Osteoblast (primary cell): ENCODE results near the gene GP1BA. TPM values are rescaled to one million over a fixed set of nuclear protein-coding genes. Genes with fewer than 3 reads are reported as not detected.

Experiments
- DNase-seq: peaks from one replicate; pipeline ENCODE4 v3.0.0; 2011; ENCODE audit warnings: low spot score, mixed read lengths; ENCODE audit not compliant: insufficient read length; ENCODE audit errors: missing footprints
- H2AFZ ChIP-seq: 2 replicates; pipeline ENCODE4 v1.6.0; 2011; ENCODE audit warnings: mild to moderate bottlenecking, low read length
- H3K27ac ChIP-seq: 2 replicates; pipeline ENCODE4 v1.5.1; 2011; ENCODE audit warnings: mild to moderate bottlenecking, low read depth, low read length, moderate library complexity
- H3K27me3 ChIP-seq: 2 replicates; pipeline ENCODE4 v1.6.0; 2012; ENCODE audit warnings: mild to moderate bottlenecking, control low read depth, inconsistent platforms, low read length, moderate library complexity; ENCODE audit not compliant: insufficient read depth
- H3K36me3 ChIP-seq: 2 replicates; pipeline ENCODE4 v1.5.1; 2011; ENCODE audit warnings: mild to moderate bottlenecking, low read length, control low read depth, moderate library complexity; ENCODE audit not compliant: insufficient read depth
- H3K4me1 ChIP-seq: 2 replicates; pipeline ENCODE4 v1.5.1; 2011; ENCODE audit warnings: mild to moderate bottlenecking, low read length, control low read depth, moderate library complexity; ENCODE audit not compliant: insufficient read depth
- H3K4me2 ChIP-seq: 2 replicates; pipeline ENCODE4 v1.6.0; 2011; ENCODE audit warnings: mild to moderate bottlenecking, low read length; ENCODE audit not compliant: insufficient read depth
- H3K4me3 ChIP-seq: fragments of 200-600 bp; sonication (generic); 3 replicates; pipeline ENCODE4 v1.5.1; 2012; ENCODE audit warnings: mild to moderate bottlenecking, low read length, inconsistent platforms; ENCODE audit not compliant: insufficient read depth
- H3K79me2 ChIP-seq: 2 replicates; pipeline ENCODE4 v1.6.0; 2012; ENCODE audit warnings: mild to moderate bottlenecking, low read length, control low read depth, inconsistent platforms; ENCODE audit not compliant: insufficient read depth
- H3K9me3 ChIP-seq: 2 replicates; pipeline ENCODE4 v1.5.1; 2011; ENCODE audit warnings: low read depth, low read length, control low read depth
- H4K20me1 ChIP-seq: 2 replicates; pipeline ENCODE4 v1.6.0; 2012; ENCODE audit warnings: mild to moderate bottlenecking, low read length, control low read depth; ENCODE audit not compliant: insufficient read depth
- CTCF ChIP-seq: IDR thresholded peaks from 2 replicates; pipeline ENCODE4 v1.5.1; 2011; ENCODE audit warnings: mild to moderate bottlenecking, low read depth, low read length, moderate library complexity; ENCODE audit errors: extremely low read depth
- total RNA-seq: library from RNA; depleted of rRNA; stranded (reverse); fragments of >200 nt; gene quantifications from 2 replicates; pipeline ENCODE4 v1.2.3, GENCODE V29; 2012

Gene GP1BA
- not detected in 2 replicates for total RNA-seq

DNA sequence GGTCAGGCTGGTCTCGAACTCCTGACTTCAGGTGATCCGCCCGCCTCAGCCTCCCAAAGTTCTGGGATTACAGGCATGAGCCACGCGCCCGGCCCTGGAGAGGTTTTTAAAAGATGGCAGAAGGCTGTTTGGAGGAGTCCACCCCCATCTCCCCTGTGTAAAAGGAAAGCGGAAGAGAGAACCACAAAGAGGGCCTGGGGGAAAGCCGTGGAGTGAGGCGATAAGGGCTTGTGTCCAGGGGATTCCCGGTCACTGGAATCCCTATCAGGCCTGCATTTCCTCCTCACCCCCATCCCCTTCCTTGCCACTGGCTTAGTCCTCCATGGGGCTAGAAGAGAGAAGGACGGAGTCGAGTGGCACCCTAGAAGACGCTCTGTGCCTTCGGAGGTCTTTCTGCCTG, at the start of gene GP1BA:
TSS of gene GP1BA (plus strand) at position 315 of the 400 bp plus-strand sequence. CDS start 328 bp downstream, outside the sequence.
- no peak within 1 kb of the TSS for H2AFZ ChIP-seq
- TF ChIP-seq CTCF = no peak
- H3K36me3 ChIP-seq = peaks cover 11% of the 10 kb centered on the region
- DNase-seq = peak; percentile 44
- peaks cover 12% of the 10 kb centered on the region for H3K4me1 ChIP-seq
- no peak within 1 kb of the TSS for H3K4me3 ChIP-seq
- H3K4me2 ChIP-seq = no peak within 1 kb of the TSS
- no peak within 1 kb of the TSS for H3K27ac ChIP-seq
- no peaks in the 10 kb centered on the region for H3K9me3 ChIP-seq
- H4K20me1 ChIP-seq = no peaks in the 10 kb centered on the region
- no peaks in the 10 kb centered on the region for H3K27me3 ChIP-seq
- peaks cover 3% of the 10 kb centered on the region for H3K79me2 ChIP-seq

- no peak for TF ChIP-seq CTCF
- Histone ChIP-seq H2AFZ (no peak overlapping the region), H4K20me1 (peaks cover 17% of the 10 kb centered on the region), H3K36me3 (peaks cover 31% of the 10 kb centered on the region), H3K27ac (no peak overlapping the region), H3K4me2 (no peak overlapping the region), H3K79me2 (no peaks in the 10 kb centered on the region), H3K4me3 (no peak overlapping the region), H3K4me1 (no peaks in the 10 kb centered on the region), H3K9me3 (no peaks in the 10 kb centered on the region), H3K27me3 (no peaks in the 10 kb centered on the region)
- DNase-seq = peak; percentile 60
These were observed 47.6 kb upstream of the GP1BA start for GRCh38 chr17:4884489-4884888.

GRCh38 chr17:4886830-4887229, 45.2 kb upstream of the GP1BA start:
- Histone ChIP-seq H3K36me3 (peaks cover 43% of the 10 kb centered on the region), H3K9me3 (no peaks in the 10 kb centered on the region), H2AFZ (no peak overlapping the region), H4K20me1 (peaks cover 7% of the 10 kb centered on the region), H3K27me3 (no peaks in the 10 kb centered on the region), H3K4me1 (no peaks in the 10 kb centered on the region), H3K4me2 (no peak overlapping the region), H3K4me3 (no peak overlapping the region), H3K27ac (no peak overlapping the region), H3K79me2 (no peaks in the 10 kb centered on the region)
- no peak for DNase-seq
- TF ChIP-seq CTCF = no peak

- no peak overlapping the region for H3K4me2 ChIP-seq
- H3K36me3 ChIP-seq = peaks cover 45% of the 10 kb centered on the region
- no peak overlapping the region for H3K27ac ChIP-seq
- H3K9me3 ChIP-seq = no peaks in the 10 kb centered on the region
- no peak for TF ChIP-seq CTCF
- H2AFZ ChIP-seq = no peak overlapping the region
- no peaks in the 10 kb centered on the region for H3K27me3 ChIP-seq
- no peaks in the 10 kb centered on the region for H3K79me2 ChIP-seq
- H4K20me1 ChIP-seq = no peaks in the 10 kb centered on the region
- no peak overlapping the region for H3K4me3 ChIP-seq
- H3K4me1 ChIP-seq = no peaks in the 10 kb centered on the region
- DNase-seq = peak; percentile 25
These were observed 44.5 kb upstream of the GP1BA start for GRCh38 chr17:4887581-4887980.
